Mesothelial cell of epicardium (in vitro differentiated cells): ENCODE measurements around the gene PRKG1. TPM values are rescaled to one million over a fixed set of nuclear protein-coding genes. Genes with fewer than 3 reads are reported as not detected.

Experiments used
- DNase-seq, 2 experiments: peaks; one replicate each; pipeline ENCODE4 v3.0.0; 2021; ENCODE audit warnings: low spot score in 2 of 2; ENCODE audit not compliant: unreplicated experiment in 2 of 2
- H3K27ac Mint-ChIP-seq: 2 replicates; pipeline ENCODE4 v1.8.0; 2021; ENCODE audit warnings: mixed read lengths
- H3K27me3 Mint-ChIP-seq: 2 replicates; pipeline ENCODE4 v1.8.0; 2021; ENCODE audit warnings: low read depth, mixed read lengths
- H3K36me3 Mint-ChIP-seq: 2 replicates; pipeline ENCODE4 v1.8.0; 2021; ENCODE audit warnings: mixed read lengths
- H3K4me1 Mint-ChIP-seq: 2 replicates; pipeline ENCODE4 v1.8.0; 2021; ENCODE audit warnings: mixed read lengths
- H3K4me3 Mint-ChIP-seq: 2 replicates; pipeline ENCODE4 v1.8.0; 2021; ENCODE audit warnings: mild to moderate bottlenecking, moderate library complexity, mixed read lengths
- H3K9me3 Mint-ChIP-seq: 2 replicates; pipeline ENCODE4 v1.8.0; 2021; ENCODE audit warnings: mixed read lengths
- CTCF ChIP-seq: fragments of 200-600 bp; sonication (generic); IDR thresholded peaks from one replicate; pipeline ENCODE4 v1.5.0; 2021; ENCODE audit warnings: antibody characterized with exemption; ENCODE audit not compliant: unreplicated experiment
- total RNA-seq: library from RNA; stranded (reverse); gene quantifications from 3 replicates; pipeline ENCODE4 v1.2.1, GENCODE V29; 2021

Gene PRKG1
- total RNA-seq, 1 donor from 2014 or later, result 37.0 TPM

GRCh38 chr10:51892965-51893658 is 818.8 kb downstream of the PRKG1 start:
- peak; percentile 10 for TF ChIP-seq CTCF
- Mint-ChIP-seq H3K4me1 (peaks cover 19% of the 10 kb centered on the region), H3K27ac (no peak overlapping the region), H3K9me3 (no peaks in the 10 kb centered on the region), H3K36me3 (no peaks in the 10 kb centered on the region), H3K27me3 (no peaks in the 10 kb centered on the region), H3K4me3 (no peak overlapping the region)
- no peak for DNase-seq

- DNase-seq, result no peak
Observed at GRCh38 chr10:51894771-51895578, 820.7 kb downstream of the PRKG1 start.

GRCh38 chr10:51896849-51897248 is 822.6 kb downstream of the PRKG1 start:
- Mint-ChIP-seq H3K27me3 (no peaks in the 10 kb centered on the region), H3K9me3 (no peaks in the 10 kb centered on the region), H3K4me3 (no peak overlapping the region), H3K27ac (peak overlapping the region; percentile 24), H3K4me1 (peaks cover 19% of the 10 kb centered on the region), H3K36me3 (no peaks in the 10 kb centered on the region)
- TF ChIP-seq CTCF, result no peak
- no peak for DNase-seq

More at GRCh38 chr10:51894771-51895578, 820.7 kb downstream of the PRKG1 start:
- Mint-ChIP-seq H3K27ac (no peak overlapping the region), H3K27me3 (no peaks in the 10 kb centered on the region), H3K4me1 (peaks cover 19% of the 10 kb centered on the region), H3K36me3 (no peaks in the 10 kb centered on the region), H3K9me3 (no peaks in the 10 kb centered on the region), H3K4me3 (no peak overlapping the region)
- TF ChIP-seq CTCF, result no peak

GRCh38 chr10:51897560-51897959 is 823.3 kb downstream of the PRKG1 start:
- Mint-ChIP-seq H3K27me3 (no peaks in the 10 kb centered on the region), H3K36me3 (no peaks in the 10 kb centered on the region), H3K4me3 (no peak overlapping the region), H3K9me3 (no peaks in the 10 kb centered on the region), H3K4me1 (peaks cover 19% of the 10 kb centered on the region), H3K27ac (peak overlapping the region; percentile 48)
- DNase-seq, result no peak
- no peak for TF ChIP-seq CTCF

GRCh38 chr10:51900180-51900579 is 825.9 kb downstream of the PRKG1 start:
- Mint-ChIP-seq H3K27me3 (no peaks in the 10 kb centered on the region), H3K4me1 (peaks cover 13% of the 10 kb centered on the region), H3K27ac (no peak overlapping the region), H3K9me3 (no peaks in the 10 kb centered on the region), H3K4me3 (no peak overlapping the region), H3K36me3 (no peaks in the 10 kb centered on the region)
- no peak for TF ChIP-seq CTCF
- DNase-seq, result no peak
